ENCODE results near the gene ENGASE.

ENGASE gene

DNA sequence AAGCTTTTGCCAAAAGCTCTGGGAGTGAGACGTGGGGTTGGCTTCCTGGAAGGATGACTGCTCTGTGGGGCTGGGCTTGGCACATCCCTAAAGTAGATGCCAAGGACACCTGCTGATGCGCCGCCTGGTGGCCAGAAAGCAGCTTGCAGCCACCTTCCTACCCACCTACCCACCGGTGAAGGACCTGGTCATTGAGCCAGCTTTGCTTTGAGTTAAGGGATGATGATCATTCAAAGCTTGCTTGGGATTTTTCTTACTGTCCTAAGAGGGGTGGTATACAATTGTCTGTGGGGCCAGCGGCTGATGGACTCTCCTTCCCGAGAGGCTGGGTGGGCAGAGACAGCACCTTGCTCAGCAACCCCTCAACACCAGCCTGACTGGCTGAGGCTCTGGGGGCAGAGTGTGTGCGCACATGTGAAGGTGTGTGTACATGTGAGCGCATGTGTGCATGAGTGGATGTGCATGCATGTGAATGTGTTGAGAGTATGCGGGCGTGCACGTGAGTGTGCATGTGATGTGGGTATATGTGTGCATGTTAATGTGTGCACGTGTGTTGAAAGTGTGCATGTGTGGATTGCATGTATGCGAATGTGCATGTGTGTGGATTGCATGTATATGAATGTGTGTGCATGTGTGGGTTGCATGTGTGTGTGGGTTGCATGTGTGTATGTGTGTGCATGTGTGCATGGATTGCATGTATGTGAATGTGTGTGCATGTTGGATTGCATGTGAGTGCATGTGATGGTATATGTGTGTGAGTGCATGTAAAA lies 32.0 kb upstream of the ENGASE start:
- Histone ChIP-seq H3K4me3 (replicated peaks; ENCODE audit: low read depth, low read length) (no peak overlapping the region), H3K27me3 (replicated peaks; ENCODE audit: control insufficient read depth, insufficient read depth, low read length) (no peaks in the 10 kb centered on the region), H3K36me3 (ENCODE audit: control insufficient read depth, insufficient read depth, low read length) (no peaks in the 10 kb centered on the region)
- DNase-seq (ENCODE audit: extremely low read depth, insufficient read length) = no peak
- TF ChIP-seq, protein P1, sequence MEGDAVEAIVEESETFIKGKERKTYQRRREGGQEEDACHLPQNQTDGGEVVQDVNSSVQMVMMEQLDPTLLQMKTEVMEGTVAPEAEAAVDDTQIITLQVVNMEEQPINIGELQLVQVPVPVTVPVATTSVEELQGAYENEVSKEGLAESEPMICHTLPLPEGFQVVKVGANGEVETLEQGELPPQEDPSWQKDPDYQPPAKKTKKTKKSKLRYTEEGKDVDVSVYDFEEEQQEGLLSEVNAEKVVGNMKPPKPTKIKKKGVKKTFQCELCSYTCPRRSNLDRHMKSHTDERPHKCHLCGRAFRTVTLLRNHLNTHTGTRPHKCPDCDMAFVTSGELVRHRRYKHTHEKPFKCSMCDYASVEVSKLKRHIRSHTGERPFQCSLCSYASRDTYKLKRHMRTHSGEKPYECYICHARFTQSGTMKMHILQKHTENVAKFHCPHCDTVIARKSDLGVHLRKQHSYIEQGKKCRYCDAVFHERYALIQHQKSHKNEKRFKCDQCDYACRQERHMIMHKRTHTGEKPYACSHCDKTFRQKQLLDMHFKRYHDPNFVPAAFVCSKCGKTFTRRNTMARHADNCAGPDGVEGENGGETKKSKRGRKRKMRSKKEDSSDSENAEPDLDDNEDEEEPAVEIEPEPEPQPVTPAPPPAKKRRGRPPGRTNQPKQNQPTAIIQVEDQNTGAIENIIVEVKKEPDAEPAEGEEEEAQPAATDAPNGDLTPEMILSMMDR (IDR thresholded peaks at IDR 0.05; ENCODE audit: insufficient read depth, low read length, poor library complexity, severe bottlenecking) = peak; percentile 74

DNA sequence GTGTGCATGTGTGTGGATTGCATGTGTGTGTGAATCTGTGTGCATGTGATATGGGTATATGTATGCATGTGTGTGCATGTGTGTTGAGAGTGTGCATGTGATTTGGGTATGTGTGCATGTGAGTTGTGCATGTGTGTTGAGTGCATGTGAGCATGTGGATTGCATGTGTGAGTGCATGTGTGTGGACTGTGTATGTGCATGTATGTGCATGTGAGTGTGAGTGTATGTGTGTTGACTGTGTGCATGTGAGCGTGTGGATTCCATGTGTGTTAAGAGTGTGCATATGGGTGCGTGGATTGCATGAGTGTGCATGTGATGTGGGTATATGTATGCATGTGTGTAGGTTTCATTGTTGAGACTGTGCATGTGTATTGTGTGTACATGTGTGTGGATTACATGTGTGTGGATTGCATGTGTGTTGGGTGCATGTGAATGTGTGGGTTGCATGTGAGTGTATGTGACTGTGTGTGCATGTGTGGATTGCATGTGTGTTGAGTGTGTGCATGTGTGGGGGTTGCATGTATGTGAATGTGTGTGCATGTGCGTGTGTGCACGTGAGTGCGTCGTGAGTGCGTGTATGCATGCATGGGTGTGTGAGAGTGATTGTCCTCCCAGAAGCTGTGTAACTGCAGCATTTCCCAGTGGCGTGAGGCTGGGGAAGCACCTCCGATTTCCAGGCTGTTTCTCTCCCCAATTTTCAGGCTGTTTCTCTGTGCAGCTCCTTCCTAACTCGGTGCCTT lies 31.3 kb upstream of the ENGASE start:
- Histone ChIP-seq H3K27me3 (replicated peaks; ENCODE audit: control insufficient read depth, insufficient read depth, low read length) (no peaks in the 10 kb centered on the region), H3K36me3 (ENCODE audit: control insufficient read depth, insufficient read depth, low read length) (no peaks in the 10 kb centered on the region), H3K4me3 (replicated peaks; ENCODE audit: low read depth, low read length) (no peak overlapping the region)
- TF ChIP-seq, protein P1 (IDR thresholded peaks at IDR 0.05; ENCODE audit: insufficient read depth, low read length, poor library complexity, severe bottlenecking) = no peak
- no peak for DNase-seq (ENCODE audit: extremely low read depth, insufficient read length)

DNA sequence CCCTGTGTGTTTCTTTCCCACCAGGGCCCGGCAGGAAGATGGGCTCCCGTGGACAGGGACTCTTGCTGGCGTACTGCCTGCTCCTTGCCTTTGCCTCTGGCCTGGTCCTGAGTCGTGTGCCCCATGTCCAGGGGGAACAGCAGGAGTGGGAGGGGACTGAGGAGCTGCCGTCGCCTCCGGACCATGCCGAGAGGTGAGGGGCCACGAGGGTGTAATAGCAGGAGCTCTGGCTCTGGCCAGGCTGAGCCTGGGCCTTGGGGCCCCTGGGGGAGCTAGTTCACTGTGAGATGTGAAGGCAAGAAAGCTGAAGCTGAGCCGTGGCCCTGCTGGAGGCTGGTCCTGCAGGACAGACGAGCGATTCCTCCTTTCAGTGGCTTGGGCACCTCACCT lies 30.7 kb upstream of the ENGASE start:
- Histone ChIP-seq H3K36me3 (ENCODE audit: control insufficient read depth, insufficient read depth, low read length) (no peaks in the 10 kb centered on the region), H3K27me3 (replicated peaks; ENCODE audit: control insufficient read depth, insufficient read depth, low read length) (no peaks in the 10 kb centered on the region), H3K4me3 (replicated peaks; ENCODE audit: low read depth, low read length) (no peak overlapping the region)
- TF ChIP-seq, protein P1 (IDR thresholded peaks at IDR 0.05; ENCODE audit: insufficient read depth, low read length, poor library complexity, severe bottlenecking) = no peak
- no peak for DNase-seq (ENCODE audit: extremely low read depth, insufficient read length)

DNA sequence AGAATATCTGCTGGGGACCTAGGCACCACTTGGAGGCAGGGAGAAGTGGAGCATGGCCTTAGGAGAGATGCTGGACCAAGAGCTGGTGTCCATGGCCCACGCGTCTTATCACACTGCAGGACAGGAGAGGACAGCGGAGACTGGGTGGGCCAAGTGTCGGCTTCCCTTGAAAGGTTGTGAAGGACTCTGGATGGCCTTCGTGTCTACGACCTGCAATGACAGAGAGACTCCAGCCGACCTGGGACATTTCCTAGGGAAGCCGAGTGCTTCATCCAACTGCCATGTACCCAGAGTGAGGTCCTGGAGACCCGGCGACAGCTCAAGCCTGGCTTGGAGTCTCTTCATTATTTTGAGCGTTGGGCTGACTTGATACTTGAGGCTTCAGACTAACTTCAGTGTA lies 30.2 kb upstream of the ENGASE start:
- H3K36me3 ChIP-seq (ENCODE audit: control insufficient read depth, insufficient read depth, low read length) = no peaks in the 10 kb centered on the region
- no peak for DNase-seq (ENCODE audit: extremely low read depth, insufficient read length)
- H3K27me3 ChIP-seq (replicated peaks; ENCODE audit: control insufficient read depth, insufficient read depth, low read length) = no peaks in the 10 kb centered on the region
- TF ChIP-seq, protein P1 (IDR thresholded peaks at IDR 0.05; ENCODE audit: insufficient read depth, low read length, poor library complexity, severe bottlenecking) = no peak
- H3K4me3 ChIP-seq (replicated peaks; ENCODE audit: low read depth, low read length) = no peak overlapping the region

DNA sequence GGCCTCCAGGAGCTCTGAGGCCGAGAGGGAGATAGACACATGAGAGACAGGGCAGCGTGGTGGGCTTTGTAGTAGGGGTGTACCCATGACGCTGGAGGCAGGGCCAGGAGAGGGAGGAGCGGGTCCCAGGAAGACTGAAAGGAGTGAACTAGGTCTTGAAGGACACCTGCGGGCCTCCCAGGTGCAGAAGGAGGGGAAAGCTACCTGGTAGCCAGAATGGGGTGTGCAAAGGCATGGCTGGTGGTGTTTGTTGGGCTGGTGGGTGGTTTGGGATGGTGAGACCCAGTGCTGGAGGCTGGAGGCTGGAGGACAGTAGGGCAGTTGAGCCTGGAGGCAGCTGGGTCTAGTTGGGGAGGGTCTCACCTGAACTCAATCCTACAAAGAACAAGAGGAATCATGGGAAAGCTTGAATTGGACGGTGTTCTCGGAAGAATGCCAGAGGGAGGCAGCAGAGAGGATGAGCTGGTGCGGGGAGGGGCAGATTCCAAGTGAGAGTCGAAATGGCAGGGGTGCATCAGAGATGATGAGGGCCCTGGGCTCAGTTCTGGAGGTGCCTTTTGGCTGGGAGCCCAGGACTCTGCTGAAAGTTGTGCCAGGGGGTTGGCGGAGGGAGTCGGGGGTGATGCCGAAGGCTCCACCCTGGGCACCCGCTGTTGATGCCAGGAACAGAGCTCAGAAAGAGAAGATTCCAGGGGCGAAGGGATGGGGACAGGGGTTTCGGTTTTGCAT lies 29.5 kb upstream of the ENGASE start:
- DNase-seq (ENCODE audit: extremely low read depth, insufficient read length) = no peak
- H3K27me3 ChIP-seq (replicated peaks; ENCODE audit: control insufficient read depth, insufficient read depth, low read length) = no peaks in the 10 kb centered on the region; the same call in 1 of the 2 replicates
- no peaks in the 10 kb centered on the region for H3K36me3 ChIP-seq (ENCODE audit: control insufficient read depth, insufficient read depth, low read length)
- no peak overlapping the region for H3K4me3 ChIP-seq (replicated peaks; ENCODE audit: low read depth, low read length)
- TF ChIP-seq, protein P1 (IDR thresholded peaks at IDR 0.05; ENCODE audit: insufficient read depth, low read length, poor library complexity, severe bottlenecking) = no peak

All from GM06990 (cell line).